Endometrial microvascular endothelial cells (primary cell): Measurements from ENCODE around the gene GAGE13. TPM values are rescaled to one million over a fixed set of nuclear protein-coding genes. Genes with fewer than 3 reads are reported as not detected.
"Not testable (repeated sequence)": the region's sequence is repeated elsewhere in the genome, so short reads cannot be mapped to it uniquely, and the experiment has no call there.

Experiments used
- in situ Hi-C: cut with HindIII; loops from 2 replicates; pipeline ENCODE4 v1.10.0; 2017; ENCODE audit warnings: low sequenced_read_pairs, low pct_unique_long_range_greater_than_20kb; ENCODE audit errors: inconsistent ontology term
- total RNA-seq: library from RNA; depleted of rRNA; stranded (reverse); fragments of >200 nt; gene quantifications from one replicate; pipeline ENCODE4 v1.2.3, GENCODE V29; 2015; ENCODE audit errors: inconsistent ontology term

Gene GAGE13
- total RNA-seq, 1 donor from 2014 or later, result not detected

- in situ Hi-C loops, result not testable (repeated sequence)
These were observed 9.1 kb upstream of the GAGE13 start for GRCh38 chrX:49322266-49322665.

GRCh38 chrX:49323735-49324134, 7.6 kb upstream of the GAGE13 start:
- in situ Hi-C loops, result not testable (repeated sequence)

- in situ Hi-C loops, result not testable (repeated sequence)
These were observed 961 bp upstream of the GAGE13 start for GRCh38 chrX:49330421-49330820.

- in situ Hi-C loops, result not testable (repeated sequence)
These were observed 459 bp downstream of the GAGE13 start for GRCh38 chrX:49331841-49332240.

- in situ Hi-C loops, result not testable (repeated sequence)
These were observed 10.1 kb downstream of the GAGE13 start for GRCh38 chrX:49341449-49341848.

GRCh38 chrX:49344496-49345175, 13.3 kb downstream of the GAGE13 start:
- in situ Hi-C loops, result not testable (repeated sequence)

GRCh38 chrX:49345402-49345801, 14.0 kb downstream of the GAGE13 start:
- in situ Hi-C loops, result not testable (repeated sequence)

GRCh38 chrX:49346150-49346549, 14.8 kb downstream of the GAGE13 start:
- in situ Hi-C loops, result not testable (repeated sequence)

Other genes starting within 250 kb of the GAGE13 start
- gene GPKOW, start 207.8 kb upstream of the GAGE13 start, total RNA-seq, result 29.1 TPM
- gene MAGIX, start 168.8 kb upstream of the GAGE13 start, total RNA-seq, result 3.7 TPM
- gene PLP2, start 159.7 kb upstream of the GAGE13 start, total RNA-seq, result 135 TPM
- gene PRICKLE3, start 145.2 kb upstream of the GAGE13 start, total RNA-seq, result 23.4 TPM
- 0.09 TPM for gene SYP, start 131.4 kb upstream of the GAGE13 start, total RNA-seq
- not detected for gene CACNA1F, start 98.2 kb upstream of the GAGE13 start, total RNA-seq
- gene CCDC22, start 96.1 kb upstream of the GAGE13 start, total RNA-seq, result 25.9 TPM
- 0.28 TPM for gene FOXP3, start 66.9 kb upstream of the GAGE13 start, total RNA-seq
- 0.84 TPM for gene PPP1R3F, start 61.8 kb upstream of the GAGE13 start, total RNA-seq
- not detected for gene GAGE10, start 27.9 kb upstream of the GAGE13 start, total RNA-seq
- not detected for gene GAGE12J, start 9.5 kb upstream of the GAGE13 start, total RNA-seq
- not detected for gene GAGE12C, start 200.6 kb downstream of the GAGE13 start, total RNA-seq
- not detected for gene GAGE12D, start 210.2 kb downstream of the GAGE13 start, total RNA-seq
- not detected for gene GAGE12E, start 219.7 kb downstream of the GAGE13 start, total RNA-seq
- not detected for gene GAGE12F, start 229.3 kb downstream of the GAGE13 start, total RNA-seq
- not detected for gene GAGE12G, start 238.8 kb downstream of the GAGE13 start, total RNA-seq
- not detected for gene GAGE12H, start 248.4 kb downstream of the GAGE13 start, total RNA-seq